Body of pancreas (tissue), 4 donors: ENCODE measurements around the gene TATDN2. TPM values are rescaled to one million over a fixed set of nuclear protein-coding genes. Genes with fewer than 3 reads are reported as not detected.

Experiments
- ATAC-seq: fragments of 150-250 bp; one replicate; pipeline ENCODE4 v1.9.1; 2016
- DNase-seq, 4 donors: peaks; one replicate each; pipeline ENCODE4 v3.0.0-alpha.2; 2019
- H3K27ac ChIP-seq, 4 donors: fragments of 200-600 bp; sonication (generic); 1 replicate in 3 of 4; 2 replicates in 1 of 4; pipeline versions ENCODE4 v1.5.1 to v1.6.1; 2016 to 2019; ENCODE audit warnings: mild to moderate bottlenecking in 1 of 4, mixed read lengths in 1 of 4, moderate library complexity in 1 of 4
- H3K27me3 ChIP-seq, 2 donors: fragments of 200-600 bp; sonication (generic); one replicate each; pipeline ENCODE4 v1.6.0; 2016; ENCODE audit warnings: mild to moderate bottlenecking in 1 of 2
- H3K36me3 ChIP-seq, 2 donors: fragments of 200-600 bp; sonication (generic); replicated peaks in 1 of 2; 2 replicates each; pipeline ENCODE4 v1.5.1; 2016; ENCODE audit warnings: low read depth in 2 of 2; ENCODE audit not compliant: insufficient read depth in 1 of 2
- H3K4me1 ChIP-seq: fragments of 200-600 bp; sonication (generic); one replicate; pipeline ENCODE4 v1.6.0; 2016
- H3K4me3 ChIP-seq, 2 donors: fragments of 200-600 bp; sonication (generic); 1 replicate in 1 of 2; 2 replicates in 1 of 2; pipeline ENCODE4 v1.5.1; 2016 to 2019
- H3K9me3 ChIP-seq, 3 donors: fragments of 200-600 bp; sonication (generic); 1 replicate in 2 of 3; 2 replicates in 1 of 3; pipeline ENCODE4 v1.5.1; 2016
- POLR2A ChIP-seq, 3 donors: fragments of 450-650 bp; IDR thresholded peaks; one replicate each; pipeline ENCODE4 v1.6.1; 2016; ENCODE audit warnings: antibody characterized with exemption in 3 of 3, mild to moderate bottlenecking in 2 of 3
- WGBS, 2 donors: methylation state at CpG; one replicate each; pipeline ENCODE4 v1.1.5; 2017; 5-methylcytosine and 5-hydroxymethylcytosine counted together
- intact Hi-C: fragments of 100-400 bp; cut with DNase I; formaldehyde crosslinking; loops from one replicate; pipeline ENCODE4 v1.15.1; 2023
- total RNA-seq, 2 donors: library from RNA; depleted of rRNA; stranded (reverse); fragments of >200 nt; gene quantifications; one replicate each; pipeline ENCODE4 v1.1.0, GENCODE V29; 2016
- TF ChIP-seq, protein P1 (sequence below), 7 experiments: fragments of 450-650 bp in 4 of 7; fragments of 200-600 bp in 3 of 7; sonication (generic) in 3 of 7; IDR thresholded peaks; one replicate each; pipeline ENCODE4 v1.5.1; 2016 to 2019; ENCODE audit warnings: antibody characterized with exemption in 7 of 7

The TATDN2 gene
- total RNA-seq, 2 donors from 2014 or later: 15.3 to 19.8 TPM

DNA sequence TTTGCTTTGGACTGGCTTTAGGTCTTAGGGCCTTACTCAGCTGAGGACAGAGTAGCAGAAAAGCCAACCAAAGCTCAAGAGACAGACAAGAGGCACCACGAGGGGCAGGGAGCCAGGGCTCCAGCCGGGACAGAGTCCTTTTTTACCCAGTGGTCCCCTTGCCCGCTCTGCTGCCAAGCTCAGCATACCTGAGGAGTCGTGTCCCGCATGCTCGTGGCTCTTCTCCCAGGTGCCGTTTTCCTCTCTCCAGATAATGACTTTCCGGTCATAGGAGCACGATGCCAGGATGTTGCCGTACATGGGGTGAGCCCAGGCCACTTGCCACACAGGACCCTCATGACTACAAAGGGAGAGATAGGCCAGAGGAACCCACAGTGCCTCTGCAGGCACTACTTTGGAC lies 64.1 kb downstream of the TATDN2 start:
- Histone ChIP-seq H3K9me3 (no peaks in the 10 kb centered on the region), H3K36me3 (peaks cover 15 to 59% of the 10 kb centered on the region in 2 donors), H3K4me3 (no peak overlapping the region), H3K27me3 (no peaks in the 10 kb centered on the region), H3K4me1 (peaks cover 15% of the 10 kb centered on the region), H3K27ac (no peak overlapping the region)
- ATAC-seq (no peak), DNase-seq (peak in 1 of 4 donors; percentile 49)
- 37 to 42% methylated on average over 10 of the region's 10 CpGs for WGBS, 2 donors
- TF ChIP-seq, protein P1, sequence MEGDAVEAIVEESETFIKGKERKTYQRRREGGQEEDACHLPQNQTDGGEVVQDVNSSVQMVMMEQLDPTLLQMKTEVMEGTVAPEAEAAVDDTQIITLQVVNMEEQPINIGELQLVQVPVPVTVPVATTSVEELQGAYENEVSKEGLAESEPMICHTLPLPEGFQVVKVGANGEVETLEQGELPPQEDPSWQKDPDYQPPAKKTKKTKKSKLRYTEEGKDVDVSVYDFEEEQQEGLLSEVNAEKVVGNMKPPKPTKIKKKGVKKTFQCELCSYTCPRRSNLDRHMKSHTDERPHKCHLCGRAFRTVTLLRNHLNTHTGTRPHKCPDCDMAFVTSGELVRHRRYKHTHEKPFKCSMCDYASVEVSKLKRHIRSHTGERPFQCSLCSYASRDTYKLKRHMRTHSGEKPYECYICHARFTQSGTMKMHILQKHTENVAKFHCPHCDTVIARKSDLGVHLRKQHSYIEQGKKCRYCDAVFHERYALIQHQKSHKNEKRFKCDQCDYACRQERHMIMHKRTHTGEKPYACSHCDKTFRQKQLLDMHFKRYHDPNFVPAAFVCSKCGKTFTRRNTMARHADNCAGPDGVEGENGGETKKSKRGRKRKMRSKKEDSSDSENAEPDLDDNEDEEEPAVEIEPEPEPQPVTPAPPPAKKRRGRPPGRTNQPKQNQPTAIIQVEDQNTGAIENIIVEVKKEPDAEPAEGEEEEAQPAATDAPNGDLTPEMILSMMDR (IDR thresholded peaks at IDR 0.05): no peak
- TF ChIP-seq POLR2A (IDR thresholded peaks at IDR 0.05): no peak
- intact Hi-C loops: no loop called here

DNA sequence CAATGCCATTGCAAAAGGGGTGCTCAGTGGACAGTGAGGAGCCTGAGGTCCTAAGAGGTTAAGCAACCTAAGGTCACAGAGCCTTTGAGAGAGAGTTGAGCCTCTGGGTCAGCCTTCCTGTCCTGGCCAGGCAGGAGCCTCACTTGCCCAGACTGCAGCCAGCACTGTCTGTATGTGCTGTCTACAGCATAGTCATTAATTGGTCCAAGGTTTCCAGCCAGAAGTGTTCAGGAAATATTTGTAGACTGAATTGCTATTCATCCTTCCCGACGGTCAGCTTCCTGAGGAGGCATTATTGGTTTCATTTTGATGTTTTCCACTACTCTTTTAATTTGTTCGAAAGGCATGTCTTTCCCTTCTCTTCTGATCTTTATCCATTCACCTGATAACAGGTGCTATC lies 64.6 kb downstream of the TATDN2 start:
- intact Hi-C loops: no loop called here
- H3K36me3 ChIP-seq: peaks cover 15 to 56% of the 10 kb centered on the region in 2 donors

DNA sequence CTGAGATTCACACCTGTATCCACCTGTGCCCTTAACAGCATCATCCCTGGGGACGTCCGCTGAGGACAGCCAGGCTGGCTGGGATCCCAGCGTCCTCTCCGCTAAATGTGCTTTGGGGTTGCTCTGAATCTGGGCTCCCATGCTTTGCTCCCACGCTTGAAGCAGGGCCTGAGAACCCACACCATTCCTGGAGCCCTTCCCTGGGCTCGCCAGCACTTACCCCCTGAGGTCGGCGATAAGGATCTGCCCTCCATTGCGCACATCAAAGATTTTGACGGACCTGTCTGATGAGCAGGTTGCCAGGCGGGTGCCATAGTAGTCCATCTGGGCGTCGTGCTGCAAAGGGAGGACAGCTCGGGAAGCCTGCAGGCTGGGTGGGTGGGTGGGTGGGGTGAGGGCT lies 66.8 kb downstream of the TATDN2 start:
- intact Hi-C loops: no loop called here
- 83 to 86% methylated on average over 4 to 14 of the region's 14 CpGs for WGBS, 2 donors
- Histone ChIP-seq H3K4me1 (peaks cover 37% of the 10 kb centered on the region), H3K27me3 (no peaks in the 10 kb centered on the region), H3K27ac (no peak overlapping the region), H3K9me3 (no peaks in the 10 kb centered on the region), H3K36me3 (peaks cover 15 to 48% of the 10 kb centered on the region in 2 donors), H3K4me3 (no peak overlapping the region)
- ATAC-seq (no peak), DNase-seq (no peak)
- TF ChIP-seq POLR2A (IDR thresholded peaks at IDR 0.05): no peak
- TF ChIP-seq, protein P1 (IDR thresholded peaks at IDR 0.05): no peak

More for the DNA sequence above, 64.6 kb downstream of the TATDN2 start:
- no peak for ATAC-seq
- no peak for TF ChIP-seq POLR2A (IDR thresholded peaks at IDR 0.05)
- TF ChIP-seq, protein P1 (IDR thresholded peaks at IDR 0.05): no peak
- Histone ChIP-seq H3K4me3 (no peak overlapping the region), H3K27ac (no peak overlapping the region), H3K4me1 (peaks cover 20% of the 10 kb centered on the region), H3K9me3 (no peaks in the 10 kb centered on the region), H3K27me3 (no peaks in the 10 kb centered on the region)
- 66 to 71% methylated on average over 3 of the region's 3 CpGs for WGBS, 2 donors
- DNase-seq: no peak

DNA sequence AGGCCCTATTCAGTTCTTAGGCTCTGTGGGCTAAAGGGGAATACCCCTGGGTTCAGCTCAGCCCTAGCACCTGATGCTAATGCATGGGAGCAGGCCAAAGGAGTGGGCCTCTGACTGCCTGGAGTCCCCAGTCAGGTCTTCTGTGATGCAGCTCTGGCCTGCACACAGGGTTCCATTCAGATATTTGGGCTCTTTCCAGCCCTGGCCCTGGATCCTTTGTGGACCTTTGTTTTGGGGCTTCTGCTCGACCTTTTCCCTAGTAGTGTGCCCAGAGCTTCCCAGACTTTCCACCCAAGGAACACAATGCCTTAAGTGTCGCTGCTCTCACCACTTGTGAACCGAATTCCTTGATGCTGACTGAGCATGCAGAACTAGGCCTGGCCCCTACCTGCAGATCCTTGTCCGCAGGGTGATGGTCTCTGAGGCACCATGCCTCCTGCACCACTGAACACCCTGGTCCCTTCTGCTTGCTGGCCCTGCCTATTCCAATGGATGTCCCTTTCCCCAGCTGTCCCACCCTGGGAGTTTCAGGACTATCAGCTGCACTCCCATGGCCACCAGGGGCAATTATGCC lies 67.6 kb downstream of the TATDN2 start:
- ATAC-seq (no peak), DNase-seq (no peak)
- Histone ChIP-seq H3K4me1 (peaks cover 37% of the 10 kb centered on the region), H3K4me3 (no peak overlapping the region), H3K27ac (no peak overlapping the region), H3K36me3 (peaks cover 15 to 42% of the 10 kb centered on the region in 2 donors), H3K27me3 (no peaks in the 10 kb centered on the region), H3K9me3 (no peaks in the 10 kb centered on the region)
- TF ChIP-seq, protein P1 (IDR thresholded peaks at IDR 0.05): no peak
- TF ChIP-seq POLR2A (IDR thresholded peaks at IDR 0.05): no peak
- WGBS, 2 donors: 93 to 96% methylated on average over 4 of the region's 4 CpGs
- intact Hi-C loops: no loop called here
